GM20431 (cell line): ENCODE results near the gene SIGLEC5.
"Not testable (repeated sequence)": the region's sequence is repeated elsewhere in the genome, so short reads cannot be mapped to it uniquely, and the experiment has no call there.

Experiments
- in situ Hi-C: fragments of 300-500 bp; cut with MseI, MboI; formaldehyde crosslinking; loops from one replicate; pipeline ENCODE4 v1.15.0; 2020; ENCODE audit warnings: low sequenced_read_pairs; ENCODE audit not compliant: unreplicated experiment

The SIGLEC5 gene

GRCh38 chr19:51630315-51630714 lies at the start of gene SIGLEC5:
Gene SIGLEC5, minus strand, starts transcription at chr19:51630401. Its CDS starts 66 bp downstream, at chr19:51630335.
- in situ Hi-C loops = not testable (repeated sequence)

DNA sequence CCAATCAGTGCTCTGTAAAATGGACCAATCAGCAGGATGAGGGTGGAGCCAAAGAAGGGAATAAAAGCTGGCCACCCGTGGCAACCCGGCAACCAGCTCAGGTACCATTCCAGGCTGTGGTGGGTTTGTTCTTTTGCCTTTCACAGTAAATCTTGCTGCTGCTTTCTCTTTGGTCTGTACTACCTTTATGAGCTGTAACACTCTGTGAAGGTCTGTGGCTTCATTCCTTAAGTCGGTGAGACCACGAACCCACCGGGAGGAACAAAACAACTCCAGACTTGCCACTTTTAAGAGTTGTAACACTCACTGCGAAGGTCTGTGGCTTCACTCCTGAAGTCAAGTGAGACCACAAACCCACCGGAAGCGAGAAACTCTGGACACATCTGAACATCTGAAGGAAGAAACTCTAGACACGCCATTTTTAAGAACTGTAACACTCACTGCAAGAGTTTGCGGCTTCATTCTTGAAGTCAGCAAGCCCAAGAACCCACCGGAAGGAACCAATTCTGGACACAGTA lies 46.4 kb upstream of the SIGLEC5 start:
- in situ Hi-C loops = no loop called here

DNA sequence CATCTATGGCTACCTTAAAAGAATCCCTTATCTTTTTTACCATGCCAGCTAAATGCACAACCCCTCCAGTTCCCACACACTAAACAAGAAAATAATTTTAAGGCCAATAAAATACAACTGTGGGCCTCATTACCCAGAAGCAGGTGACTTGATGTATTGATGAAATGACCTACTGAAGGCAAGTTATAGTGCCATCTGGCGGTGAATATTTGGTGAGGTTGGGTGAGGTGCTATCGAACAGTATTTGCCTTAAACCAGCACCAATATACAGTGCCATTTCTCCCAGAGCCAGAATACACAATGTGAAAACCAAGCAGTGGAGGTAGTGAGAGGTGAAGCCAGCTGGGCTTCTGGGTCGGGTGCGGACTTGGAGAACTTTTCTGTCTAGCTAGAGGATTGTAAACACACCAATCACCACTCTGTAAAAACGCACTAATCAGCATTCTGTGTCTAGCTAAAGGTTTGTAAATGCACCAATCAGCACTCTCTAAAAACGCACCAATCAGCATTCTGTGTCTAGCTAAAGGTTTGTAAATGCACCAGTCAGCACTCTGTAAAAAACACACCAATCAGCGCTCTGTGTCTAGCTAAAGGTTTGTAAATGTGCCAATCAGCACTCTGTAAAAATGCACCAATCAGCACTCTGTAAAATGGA lies 45.8 kb upstream of the SIGLEC5 start:
- in situ Hi-C loops = not testable (repeated sequence)

- in situ Hi-C loops = no loop called here
Measured at GRCh38 chr19:51668216-51668615, 38.0 kb upstream of the SIGLEC5 start.

GRCh38 chr19:51664997-51665396 lies 34.8 kb upstream of the SIGLEC5 start:
- in situ Hi-C loops = no loop called here

- in situ Hi-C loops = no loop called here
Measured at GRCh38 chr19:51664131-51664530, 33.9 kb upstream of the SIGLEC5 start.

DNA sequence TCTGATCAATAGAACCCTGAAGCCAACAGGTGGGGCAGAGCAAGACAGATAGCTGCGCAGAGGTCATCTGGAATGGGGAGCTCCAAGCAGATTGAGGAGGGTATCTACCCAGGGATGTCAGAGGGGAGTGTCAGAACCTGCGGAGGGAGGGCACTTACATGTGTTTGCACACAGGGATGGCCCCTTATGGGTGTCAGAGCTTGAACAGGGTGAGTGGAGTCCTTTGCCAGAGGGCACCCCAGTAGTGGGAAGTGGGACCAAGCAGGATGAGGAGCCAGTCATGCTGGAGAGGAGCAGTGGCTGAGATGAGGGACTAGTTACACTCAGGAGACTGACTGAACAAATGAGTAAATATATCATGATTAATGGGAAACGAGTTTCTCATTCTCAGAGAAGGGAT lies 33.4 kb upstream of the SIGLEC5 start:
- in situ Hi-C loops = no loop called here

GRCh38 chr19:51660975-51661600 lies 30.9 kb upstream of the SIGLEC5 start:
- in situ Hi-C loops = no loop called here

DNA sequence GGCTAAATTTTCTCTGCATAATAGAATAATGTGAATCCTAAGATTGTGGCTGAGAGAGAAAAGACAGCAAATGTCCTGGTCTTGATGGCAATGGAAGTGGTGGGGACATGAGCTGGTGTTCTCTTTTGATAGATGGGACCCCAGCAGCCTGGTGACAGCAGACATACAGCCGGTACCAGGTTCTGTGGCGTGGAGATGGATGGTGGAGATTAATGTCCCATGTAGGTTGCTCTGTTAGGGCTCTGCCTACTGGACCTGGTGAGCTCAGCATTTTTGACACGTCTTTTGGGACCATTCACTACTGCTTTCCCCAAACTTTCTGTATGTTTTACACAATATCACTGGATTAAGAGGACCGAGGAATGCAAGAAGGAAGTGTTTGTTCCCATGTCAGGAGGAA lies 24.6 kb upstream of the SIGLEC5 start:
- in situ Hi-C loops = loop anchor here (10.0 kb wide), 2 partner anchors 180 to 320 kb away; partner anchors contain the start of gene CEACAM18

GRCh38 chr19:51653162-51653561 lies 23.0 kb upstream of the SIGLEC5 start:
- in situ Hi-C loops = loop anchor here (10.0 kb wide), 2 partner anchors 178 to 318 kb away; partner anchors contain the start of gene CEACAM18

DNA sequence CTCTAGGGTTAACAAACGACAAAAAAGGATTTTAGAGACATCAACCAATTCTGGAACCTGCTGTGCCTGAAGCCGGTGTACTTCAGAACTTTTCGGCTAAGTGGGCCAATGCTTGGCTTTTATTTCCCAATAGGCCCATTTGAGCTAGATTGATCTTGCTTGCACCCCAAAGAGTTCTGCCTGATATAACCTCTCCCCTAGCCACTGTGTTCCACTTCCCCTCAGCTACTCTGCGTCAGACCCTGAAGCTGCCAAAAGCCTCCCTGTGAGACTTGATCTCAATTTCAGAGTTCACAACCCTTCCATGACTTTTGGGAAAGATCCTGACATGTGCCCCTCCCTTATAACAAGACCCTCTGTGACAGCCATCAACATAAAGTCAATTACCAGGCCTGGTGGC lies 22.1 kb upstream of the SIGLEC5 start:
- in situ Hi-C loops = loop anchor here (10.0 kb wide), 2 partner anchors 177 to 317 kb away; partner anchors contain the start of gene CEACAM18

GRCh38 chr19:51651216-51651846 lies 21.1 kb upstream of the SIGLEC5 start:
- in situ Hi-C loops = loop anchor here (10.0 kb wide), 2 partner anchors 177 to 317 kb away; partner anchors contain the start of gene CEACAM18

DNA sequence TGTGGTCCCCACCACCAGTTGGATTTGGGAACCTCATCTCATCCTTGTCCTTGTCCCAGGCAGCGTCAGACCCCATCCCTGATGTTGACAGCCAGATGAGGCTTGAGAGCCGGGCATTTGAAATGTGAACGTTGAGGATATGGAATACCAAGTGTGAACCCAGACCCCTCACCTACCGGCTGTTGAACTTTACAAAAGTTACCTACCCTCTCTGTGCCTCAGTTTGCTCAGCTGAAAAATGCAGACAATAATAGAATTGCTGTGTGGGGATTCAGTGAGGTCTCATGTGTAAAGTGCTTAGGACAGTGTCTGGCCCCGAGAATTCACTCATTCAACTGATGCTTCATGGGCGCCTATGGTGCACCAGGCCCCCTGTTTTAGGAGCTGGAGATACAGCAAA lies 17.1 kb upstream of the SIGLEC5 start:
- in situ Hi-C loops = no loop called here

- in situ Hi-C loops = not testable (repeated sequence)
Measured at GRCh38 chr19:51646730-51647129, 16.5 kb upstream of the SIGLEC5 start, which contains the start of gene SIGLEC14. Gene SIGLEC14, minus strand, starts transcription at chr19:51646825. Its CDS starts 66 bp downstream, at chr19:51646759.

DNA sequence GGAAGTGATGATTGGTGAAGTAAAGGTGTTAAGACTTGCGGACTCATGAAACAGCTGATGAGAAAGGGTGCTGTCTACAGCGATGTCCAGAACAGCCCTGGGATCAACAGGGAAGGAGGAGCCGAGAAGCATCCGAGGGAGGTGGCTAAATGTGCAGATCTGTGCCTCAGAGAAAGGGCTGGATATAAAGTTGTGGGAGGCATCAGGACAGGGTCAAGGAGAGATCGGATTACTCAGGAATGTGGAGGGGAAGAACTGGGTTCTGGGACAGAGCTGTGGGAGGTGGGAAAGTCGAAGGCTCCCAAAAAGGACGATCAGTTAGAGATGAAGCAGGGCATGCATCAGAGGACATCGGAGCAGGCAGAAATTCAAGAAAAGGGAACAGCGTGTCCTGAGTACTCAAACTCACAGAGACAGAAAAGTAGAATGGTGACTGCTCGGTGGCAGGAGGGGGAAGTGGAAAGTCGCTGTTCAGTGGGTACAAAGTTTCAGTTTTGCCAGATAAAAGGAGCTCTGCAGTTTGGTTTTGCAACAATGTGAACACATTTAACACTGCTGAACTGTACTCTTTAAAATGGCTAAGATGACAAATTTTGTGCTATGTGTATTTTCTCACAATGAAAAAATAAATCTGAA lies 14.6 kb upstream of the SIGLEC5 start:
- in situ Hi-C loops = no loop called here

GRCh38 chr19:51641648-51642047 lies 11.4 kb upstream of the SIGLEC5 start:
- in situ Hi-C loops = no loop called here

- in situ Hi-C loops = no loop called here
Measured at GRCh38 chr19:51640386-51640785, 10.2 kb upstream of the SIGLEC5 start.

- in situ Hi-C loops = no loop called here
Measured at GRCh38 chr19:51639916-51640315, 9.7 kb upstream of the SIGLEC5 start.

DNA sequence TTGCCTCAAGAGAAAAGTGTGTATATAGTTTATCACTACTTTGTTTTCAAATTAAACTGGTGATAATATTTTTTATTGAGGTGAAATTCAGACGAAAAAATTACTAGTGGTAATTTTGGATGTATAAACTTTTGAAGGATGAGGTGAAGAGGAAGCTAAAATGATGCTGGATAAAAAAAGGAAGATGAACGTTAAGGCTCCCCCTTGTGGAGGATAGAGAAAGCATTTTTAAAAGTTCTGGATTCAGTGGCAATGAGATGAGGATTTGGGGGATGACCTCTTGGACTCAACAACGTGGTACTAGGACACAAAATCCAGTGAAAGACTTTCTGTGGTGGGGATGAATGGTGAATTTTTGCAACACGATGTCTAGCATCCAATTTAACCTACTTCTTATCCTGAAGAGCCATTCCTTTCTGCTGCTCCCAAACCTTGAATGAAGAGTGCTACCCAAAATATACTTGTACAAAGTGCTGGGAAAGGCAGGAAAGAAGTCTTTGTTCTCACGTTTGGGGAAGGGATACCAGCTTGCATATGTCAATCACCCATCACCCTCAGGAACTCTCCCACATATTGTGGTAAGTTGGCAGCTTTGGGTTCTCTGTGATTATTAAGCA lies 7.3 kb upstream of the SIGLEC5 start:
- in situ Hi-C loops = no loop called here

- in situ Hi-C loops = no loop called here
Measured at GRCh38 chr19:51632126-51632525, 1.9 kb upstream of the SIGLEC5 start.
